GM23338 (cell line): Measurements from ENCODE around the gene AP1S3. TPM values are rescaled to one million over a fixed set of nuclear protein-coding genes. Genes with fewer than 3 reads are reported as not detected.

ENCODE experiments used
- ATAC-seq: fragments of 200-7000 bp; cut with Tn5 transposase; 3 replicates; pipeline ENCODE4 v1.9.1; 2020
- DNase-seq: peaks from one replicate; pipeline ENCODE4 v3.0.0-alpha.2; 2015; ENCODE audit warnings: low spot score
- H2AFZ ChIP-seq: fragments of 200-600 bp; sonication (generic); 2 replicates; pipeline ENCODE4 v1.8.0; 2016; ENCODE audit warnings: antibody characterized with exemption, mild to moderate bottlenecking, moderate library complexity
- H3F3A ChIP-seq: fragments of 200-600 bp; sonication (generic); replicated peaks from 2 replicates; pipeline ENCODE4 v1.8.0; 2017; ENCODE audit warnings: antibody characterized with exemption, mixed run types, low read depth
- H3K27ac ChIP-seq: fragments of 200-600 bp; sonication (generic); 2 replicates; pipeline ENCODE4 v1.6.1; 2016; ENCODE audit warnings: low read depth
- H3K27me3 ChIP-seq: fragments of 200-600 bp; sonication (generic); 2 replicates; pipeline ENCODE4 v1.8.0; 2016; ENCODE audit warnings: mild to moderate bottlenecking, mixed run types, moderate library complexity; ENCODE audit not compliant: insufficient read depth
- H3K36me3 ChIP-seq: fragments of 200-600 bp; sonication (generic); 2 replicates; pipeline ENCODE4 v1.8.0; 2016; ENCODE audit warnings: mild to moderate bottlenecking; ENCODE audit not compliant: insufficient read depth
- H3K4me1 ChIP-seq: fragments of 200-600 bp; sonication (generic); 2 replicates; pipeline ENCODE4 v1.8.0; 2016; ENCODE audit warnings: mild to moderate bottlenecking, moderate library complexity; ENCODE audit not compliant: insufficient read depth
- H3K4me2 ChIP-seq: fragments of 200-600 bp; sonication (generic); 2 replicates; pipeline ENCODE4 v1.7.1; 2017; ENCODE audit warnings: mixed run types
- H3K4me3 ChIP-seq: fragments of 200-600 bp; sonication (generic); 2 replicates; pipeline ENCODE4 v1.6.1; 2016; ENCODE audit warnings: mixed run types
- H3K79me2 ChIP-seq: fragments of 200-600 bp; sonication (generic); replicated peaks from 2 replicates; pipeline ENCODE4 v1.8.0; 2017; ENCODE audit warnings: mild to moderate bottlenecking; ENCODE audit not compliant: insufficient read depth
- H3K9me2 ChIP-seq: fragments of 200-600 bp; sonication (generic); 2 replicates; pipeline ENCODE4 v1.8.0; 2017; ENCODE audit not compliant: insufficient read depth
- H4K20me1 ChIP-seq: fragments of 200-600 bp; sonication (generic); replicated peaks from 2 replicates; pipeline ENCODE4 v1.8.0; 2017; ENCODE audit warnings: mild to moderate bottlenecking; ENCODE audit not compliant: insufficient read depth
- H3K27ac Mint-ChIP-seq: 2 replicates; pipeline ENCODE4 v1.8.0; 2020; ENCODE audit warnings: inconsistent platforms, mild to moderate bottlenecking, moderate library complexity, mixed read lengths
- H3K27me3 Mint-ChIP-seq: 3 replicates; pipeline ENCODE4 v1.8.0; 2022; ENCODE audit warnings: low read depth, mild to moderate bottlenecking, moderate library complexity, mixed read lengths, inconsistent platforms; ENCODE audit not compliant: insufficient read depth, poor library complexity
- H3K36me3 Mint-ChIP-seq: 3 replicates; pipeline ENCODE4 v1.8.0; 2021; ENCODE audit warnings: low read depth, mild to moderate bottlenecking, inconsistent platforms, moderate library complexity, mixed read lengths
- H3K4me1 Mint-ChIP-seq: 3 replicates; pipeline ENCODE4 v1.8.0; 2020; ENCODE audit warnings: mild to moderate bottlenecking, inconsistent platforms, mixed read lengths
- H3K4me3 Mint-ChIP-seq: 3 replicates; pipeline ENCODE4 v1.8.0; 2021; ENCODE audit warnings: moderate library complexity, mild to moderate bottlenecking, inconsistent platforms, mixed read lengths
- H3K9me3 Mint-ChIP-seq: 3 replicates; pipeline ENCODE4 v1.8.0; 2020; ENCODE audit warnings: moderate library complexity, mild to moderate bottlenecking, inconsistent platforms, mixed read lengths
- CTCF ChIP-seq, 2 experiments: fragments of 200-600 bp in 1 of 2; sonication (generic) in 1 of 2; conservative IDR thresholded peaks; 2 replicates each; pipeline versions ENCODE4 v1.5.1 to v1.6.1; 2016 to 2017; ENCODE audit warnings: antibody characterized with exemption in 2 of 2, low read depth in 2 of 2, mild to moderate bottlenecking in 2 of 2, moderate library complexity in 1 of 2
- EZH2phosphoT487 ChIP-seq: fragments of 200-600 bp; sonication (generic); IDR thresholded peaks from one replicate; pipeline ENCODE4 v1.8.1; 2018; ENCODE audit warnings: antibody characterized with exemption; ENCODE audit not compliant: unreplicated experiment
- NANOG ChIP-seq: IDR thresholded peaks from 2 replicates; pipeline ENCODE4 v1.6.1; 2016; ENCODE audit warnings: antibody characterized with exemption, borderline replicate concordance
- POLR2AphosphoS5 ChIP-seq: IDR thresholded peaks from 2 replicates; pipeline ENCODE4 v1.6.1; 2016; ENCODE audit warnings: antibody characterized with exemption, low read depth
- REST ChIP-seq: IDR thresholded peaks from one replicate; pipeline ENCODE4 v1.6.1; 2018; ENCODE audit warnings: antibody characterized with exemption; ENCODE audit not compliant: unreplicated experiment
- STAT1 ChIP-seq: IDR thresholded peaks from one replicate; pipeline ENCODE4 v1.6.1; 2016; ENCODE audit warnings: antibody characterized with exemption; ENCODE audit not compliant: unreplicated experiment
- ZNF331 ChIP-seq: fragments of 250-450 bp; sonication (Bioruptor Pico); IDR thresholded peaks from 2 replicates; pipeline ENCODE4 v1.5.0; 2020; ENCODE audit warnings: low read depth, mild to moderate bottlenecking, moderate library complexity
- long read RNA-seq: library from polyadenylated mRNA; unstranded; transcript quantifications from one replicate; pipeline ENCODE4 v2.0.0, GENCODE V29; 2020; ENCODE audit not compliant: unreplicated experiment
- polyA plus RNA-seq: library from polyadenylated mRNA; unstranded; fragments of >200 nt; fragmentation: Nextera tagmentation; extraction: Ambion mirVana; gene quantifications from 2 replicates; pipeline ENCODE4 v1.2.1, GENCODE V29; 2016
- total RNA-seq: library from RNA; depleted of rRNA; stranded (reverse); fragments of >200 nt; shearing (Covaris generic); gene quantifications from 2 replicates; pipeline ENCODE4 v1.2.3, GENCODE V29; 2014; rRNA removed

Gene AP1S3
- total RNA-seq (25.5 and 26.2 TPM in 2 replicates), polyA plus RNA-seq (7.3 and 8.8 TPM in 2 replicates)
- long read RNA-seq, partial matches to known transcripts: 0 of 2 reads
- long read RNA-seq, other reads (novel, unspliced or antisense): 0 of 2 reads

GRCh38 chr2:223837287-223838061 is at the start of gene AP1S3:
Gene AP1S3 (minus strand): TSS chr2:223837582. CDS start chr2:223837450, 132 bp downstream.
- no peaks in the 10 kb centered on the region for H3K36me3 Mint-ChIP-seq
- H3K27me3 Mint-ChIP-seq: peaks cover 12% of the 10 kb centered on the region
- peak within 1 kb of the TSS; percentile 74 for H3K27ac Mint-ChIP-seq
- Histone ChIP-seq H3K9me2 (no peaks in the 10 kb centered on the region), H2AFZ (peak within 1 kb of the TSS; percentile 95), H3K4me3 (peak within 1 kb of the TSS; percentile 84), H3K4me1 (peaks cover 32% of the 10 kb centered on the region), H4K20me1 (no peaks in the 10 kb centered on the region), H3K79me2 (peaks cover 27% of the 10 kb centered on the region), H3K36me3 (no peaks in the 10 kb centered on the region), H3K27me3 (no peaks in the 10 kb centered on the region), H3F3A (peaks cover 7% of the 10 kb centered on the region; the same call in 1 of the 2 replicates), H3K27ac (peak within 1 kb of the TSS; percentile 88), H3K4me2 (peak within 1 kb of the TSS; percentile 90)
- no peaks in the 10 kb centered on the region for H3K9me3 Mint-ChIP-seq
- TF ChIP-seq ZNF331 (peak; percentile 82), POLR2AphosphoS5 (peak; percentile 58), CTCF (conservative IDR thresholded peaks at IDR 0.05; ENCODE audit: low read depth in 2 of 2) (peak in 1 of 2 experiments; percentile 30; a peak in 1 of 4 replicates), NANOG (no peak), REST (peak; percentile 35)
- peaks cover 42% of the 10 kb centered on the region for H3K4me1 Mint-ChIP-seq
- DNase-seq (peak; percentile 95), ATAC-seq (peak; percentile 89)
- peak within 1 kb of the TSS; percentile 91 for H3K4me3 Mint-ChIP-seq

- Mint-ChIP-seq H3K4me3 (no peak overlapping the region), H3K27ac (peak overlapping the region; percentile 8), H3K36me3 (peaks cover 60% of the 10 kb centered on the region), H3K4me1 (no peaks in the 10 kb centered on the region), H3K27me3 (peaks cover 2% of the 10 kb centered on the region), H3K9me3 (no peaks in the 10 kb centered on the region)
- ATAC-seq (no peak), DNase-seq (no peak)
- no peaks in the 10 kb centered on the region for H3K27me3 ChIP-seq
- no peaks in the 10 kb centered on the region; the same call in 1 of the 2 replicates for H3F3A ChIP-seq
- no peaks in the 10 kb centered on the region for H3K4me1 ChIP-seq
- H3K27ac ChIP-seq: no peak overlapping the region
- H3K79me2 ChIP-seq: no peaks in the 10 kb centered on the region
- H2AFZ ChIP-seq: no peak overlapping the region
- no peak for TF ChIP-seq STAT1
- TF ChIP-seq REST: no peak
- no peak for TF ChIP-seq CTCF (conservative IDR thresholded peaks at IDR 0.05; ENCODE audit: low read depth in 2 of 2)
- no peak for TF ChIP-seq POLR2AphosphoS5
- TF ChIP-seq EZH2phosphoT487: no peak
- TF ChIP-seq ZNF331: no peak
- H4K20me1 ChIP-seq: no peaks in the 10 kb centered on the region; the same call in 1 of the 2 replicates
- peaks cover 28% of the 10 kb centered on the region for H3K36me3 ChIP-seq
- H3K9me2 ChIP-seq: no peaks in the 10 kb centered on the region
- no peak overlapping the region for H3K4me3 ChIP-seq
- no peak overlapping the region for H3K4me2 ChIP-seq
These were observed 49.7 kb upstream of the AP1S3 start for GRCh38 chr2:223887127-223887526.
